NCI-H1092 treated with DMSO at 0.1 percent for 48 hours (cell line): ENCODE results near the gene CDHR1.
"Not testable (repeated sequence)": the region's sequence is repeated elsewhere in the genome, so short reads cannot be mapped to it uniquely, and the experiment has no call there.

Experiments
- DNase-seq: peaks from one replicate; lab custom pipeline; 2025; lab: John Stamatoyannopoulos, UW

The CDHR1 gene

GRCh38 chr10:84175436-84175835, 18.9 kb upstream of the CDHR1 start:
- DNase-seq: no peak

DNA sequence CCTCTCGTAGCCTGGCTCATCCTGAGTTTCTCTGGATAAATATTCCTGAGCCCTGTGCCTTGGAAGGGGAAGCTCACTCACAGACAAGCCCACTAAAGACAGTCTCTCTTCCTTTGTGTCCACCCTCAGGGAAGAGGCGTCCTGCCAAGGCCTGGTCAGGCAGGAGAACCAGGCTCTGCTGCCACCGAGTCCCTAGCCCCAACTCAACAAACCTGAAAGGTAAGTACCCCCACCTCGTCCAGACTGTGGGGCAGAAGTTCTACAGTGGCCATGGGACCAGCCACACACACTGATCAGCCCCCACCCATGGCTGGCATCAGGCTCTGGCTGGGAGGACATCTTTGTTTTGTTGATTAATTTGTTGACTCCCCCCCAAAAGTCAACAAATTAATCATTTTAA, 18.0 kb upstream of the CDHR1 start:
- DNase-seq: no peak

- DNase-seq: no peak
These were observed 17.4 kb upstream of the CDHR1 start for GRCh38 chr10:84176836-84177474.

GRCh38 chr10:84177541-84178141, 16.7 kb upstream of the CDHR1 start:
- DNase-seq: no peak

- no peak for DNase-seq
These were observed 16.2 kb upstream of the CDHR1 start for GRCh38 chr10:84178160-84178609.

DNA sequence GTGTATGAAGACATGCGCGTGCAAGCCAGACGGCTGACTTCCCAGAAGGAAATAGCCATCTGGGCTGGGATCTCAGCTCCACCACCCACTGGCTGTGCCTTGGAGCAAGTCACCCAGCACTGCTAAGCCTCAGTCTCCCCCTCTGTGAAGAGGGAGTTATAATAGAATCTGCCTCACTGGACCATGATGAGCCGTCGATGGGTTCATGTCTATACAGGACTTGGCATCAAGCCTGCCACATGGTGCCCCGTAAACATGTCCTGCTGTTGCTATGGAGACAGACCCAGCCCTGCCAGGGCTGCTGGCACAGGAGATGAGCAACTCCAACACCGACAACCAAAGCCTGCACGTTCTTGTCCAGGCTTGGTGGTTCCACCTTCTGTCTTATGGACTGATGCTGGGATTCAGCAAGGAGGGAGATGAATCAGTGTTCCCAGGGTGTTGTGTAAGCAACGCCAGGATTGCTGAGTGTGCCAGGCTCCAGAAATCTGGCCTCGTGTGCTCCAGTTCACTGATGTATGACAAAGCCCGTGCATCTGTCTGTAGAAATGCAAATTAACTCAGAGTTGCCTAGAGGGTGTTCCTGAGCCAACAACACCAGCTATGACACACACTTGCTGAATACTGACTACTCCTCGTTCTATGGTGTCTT, 15.2 kb upstream of the CDHR1 start:
- peak; percentile 52 for DNase-seq

- DNase-seq: not testable (repeated sequence)
These were observed 14.0 kb upstream of the CDHR1 start for GRCh38 chr10:84180386-84180785.

DNA sequence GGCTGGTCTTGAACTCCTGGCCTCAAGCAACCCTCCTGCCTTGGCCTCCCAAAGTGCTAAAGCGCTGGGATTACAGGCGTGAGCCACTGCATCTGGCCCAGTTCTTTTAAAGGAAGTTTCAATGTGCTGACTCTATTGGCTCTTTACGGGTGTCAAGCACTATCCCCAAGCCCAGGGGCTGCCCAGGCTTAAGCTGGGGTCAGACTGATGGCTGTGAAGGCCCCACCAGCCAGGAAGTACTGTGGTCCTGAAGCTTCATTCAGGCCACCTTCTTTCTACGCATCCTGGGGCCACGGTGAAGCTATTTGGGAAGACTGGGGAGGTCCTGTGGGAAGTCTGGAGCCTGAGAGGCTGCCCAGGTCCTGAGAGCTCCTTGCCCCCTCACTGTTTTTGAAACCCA, 12.7 kb upstream of the CDHR1 start:
- no peak for DNase-seq

DNA sequence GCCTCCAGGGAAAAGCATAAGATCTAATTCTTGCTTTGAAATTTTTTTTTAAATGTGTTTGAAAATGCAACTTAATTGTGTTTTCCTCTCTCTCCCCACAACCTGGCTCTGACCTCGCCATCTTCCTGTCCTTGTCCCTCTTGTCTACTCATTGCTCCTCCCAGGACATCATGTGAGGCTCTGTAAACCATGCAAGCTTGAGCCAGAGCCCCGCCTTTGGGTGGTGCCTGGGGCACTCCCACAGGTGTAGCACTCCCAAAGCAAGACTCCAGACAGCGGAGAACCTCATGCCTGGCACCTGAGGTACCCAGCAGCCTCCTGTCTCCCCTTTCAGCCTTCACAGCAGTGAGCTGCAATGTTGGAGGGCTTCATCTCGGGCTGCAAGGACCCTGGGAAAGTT, 9.8 kb upstream of the CDHR1 start:
- DNase-seq: no peak

DNA sequence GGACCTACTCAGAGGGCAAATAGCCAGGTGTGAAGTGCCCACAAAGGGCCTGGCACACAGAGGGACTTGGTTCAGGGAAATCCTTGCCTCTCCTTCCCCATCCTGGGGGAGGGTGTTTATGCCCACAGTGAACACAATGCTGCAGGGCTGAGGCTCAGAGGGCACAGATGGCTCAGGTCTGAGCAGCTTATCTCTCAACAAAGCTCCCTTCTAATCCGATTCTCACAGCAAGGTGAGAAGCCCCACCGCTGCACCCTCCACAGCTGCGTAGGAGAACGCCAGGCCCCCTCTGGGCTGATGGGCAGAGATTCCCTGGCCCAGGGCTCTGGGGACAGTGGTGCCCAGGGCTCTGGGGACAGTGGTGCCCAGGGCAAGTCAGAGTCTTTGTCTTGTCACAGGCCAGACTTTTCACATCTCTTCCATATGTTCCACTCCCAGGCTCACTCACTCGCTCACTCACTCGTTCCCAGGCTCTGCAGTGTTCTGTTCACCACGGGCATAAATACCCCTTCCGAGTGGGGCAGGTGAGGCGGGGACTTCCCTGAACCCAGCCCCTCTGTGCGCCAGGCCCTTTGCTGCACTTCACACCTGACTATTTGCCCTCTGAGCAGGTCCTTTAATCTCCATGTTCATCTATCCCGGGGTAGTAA, 8.7 kb upstream of the CDHR1 start:
- DNase-seq: no peak

DNA sequence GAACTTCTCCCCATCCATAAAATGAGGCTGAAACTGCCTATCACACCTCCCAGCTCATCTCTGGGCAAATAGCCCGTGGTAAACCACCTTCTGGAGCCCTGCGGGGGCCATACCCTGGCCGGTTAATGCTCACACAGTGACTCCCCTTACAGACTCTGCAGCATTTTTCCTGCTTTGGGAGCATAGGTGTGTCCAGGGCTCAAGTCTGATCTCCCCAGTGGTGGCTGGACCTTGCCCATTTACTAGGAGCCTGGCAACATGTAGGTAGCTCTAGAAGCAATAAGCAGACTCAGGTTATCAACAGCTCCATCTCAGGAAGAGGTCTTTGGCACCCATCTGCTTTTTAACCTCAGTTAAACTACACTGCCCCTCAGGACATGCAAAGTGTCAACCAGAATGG, 5.5 kb upstream of the CDHR1 start:
- no peak for DNase-seq

DNA sequence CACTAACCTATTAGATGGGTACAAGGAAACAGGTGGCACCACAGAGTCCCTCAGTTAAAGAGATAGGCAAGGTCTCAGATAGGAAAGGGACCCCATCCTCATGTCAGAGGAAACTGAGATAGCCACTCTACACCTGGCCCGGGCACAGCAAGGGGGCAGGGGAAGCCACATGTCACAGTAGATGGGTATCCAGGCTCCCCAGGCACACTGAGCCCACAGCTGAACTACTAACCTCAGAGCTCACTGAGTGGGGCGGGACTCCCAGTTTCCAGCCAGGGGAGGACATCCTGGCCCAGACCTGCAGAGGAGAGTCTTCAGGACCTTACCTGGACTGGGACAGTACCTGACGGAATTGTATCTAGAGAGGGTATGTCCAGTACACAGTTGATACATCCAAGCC, 3.7 kb upstream of the CDHR1 start:
- no peak for DNase-seq

DNA sequence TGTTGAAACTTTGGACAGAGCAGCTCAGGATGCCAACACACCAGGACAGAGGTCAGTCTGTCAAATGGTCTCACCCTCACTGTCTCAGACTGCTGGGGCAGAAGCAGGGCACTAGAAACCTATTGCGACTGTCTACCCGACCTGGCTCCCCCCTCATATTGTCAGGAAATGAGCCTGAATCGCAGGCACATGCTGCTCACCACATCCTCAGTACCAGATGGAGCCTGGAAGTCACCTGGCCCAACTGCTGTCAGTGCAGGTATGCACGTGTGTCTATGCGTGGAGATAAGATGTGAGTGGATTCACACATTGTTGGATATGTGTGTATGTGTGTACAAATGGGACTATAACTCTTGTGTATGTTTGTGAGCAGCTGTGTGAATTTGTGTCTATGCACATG, 3.2 kb upstream of the CDHR1 start:
- DNase-seq: no peak

DNA sequence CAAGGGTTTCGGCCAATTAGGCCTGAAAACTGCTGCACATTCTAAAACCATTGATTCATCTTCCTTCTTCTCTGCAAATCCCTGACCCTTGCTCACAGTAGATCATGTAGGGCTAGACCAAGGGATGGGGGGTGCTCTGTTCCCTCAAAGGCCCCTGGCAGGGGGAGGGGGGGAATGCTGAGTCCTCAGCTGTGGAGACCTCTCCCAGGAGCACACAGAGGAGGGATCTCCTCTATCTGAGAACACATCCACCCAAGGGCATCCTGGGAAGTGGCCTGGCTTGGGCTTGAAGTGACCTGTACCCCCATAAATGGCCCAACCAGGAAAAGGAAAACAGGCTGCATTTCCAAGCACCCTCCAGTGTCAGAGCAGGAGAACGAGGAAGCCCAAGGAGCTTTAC, 1.0 kb upstream of the CDHR1 start:
- DNase-seq: no peak

- DNase-seq: no peak
These were observed 402 bp upstream of the CDHR1 start for GRCh38 chr10:84193846-84194423.

- DNase-seq: peak; percentile 5
These were observed 900 bp downstream of the CDHR1 start for GRCh38 chr10:84195044-84195830.

GRCh38 chr10:84196083-84196482, 1.7 kb downstream of the CDHR1 start:
- DNase-seq: peak; percentile 81

- peak; percentile 18 for DNase-seq
These were observed 2.6 kb downstream of the CDHR1 start for GRCh38 chr10:84196941-84197340.

GRCh38 chr10:84197643-84198042, 3.3 kb downstream of the CDHR1 start:
- DNase-seq: no peak

DNA sequence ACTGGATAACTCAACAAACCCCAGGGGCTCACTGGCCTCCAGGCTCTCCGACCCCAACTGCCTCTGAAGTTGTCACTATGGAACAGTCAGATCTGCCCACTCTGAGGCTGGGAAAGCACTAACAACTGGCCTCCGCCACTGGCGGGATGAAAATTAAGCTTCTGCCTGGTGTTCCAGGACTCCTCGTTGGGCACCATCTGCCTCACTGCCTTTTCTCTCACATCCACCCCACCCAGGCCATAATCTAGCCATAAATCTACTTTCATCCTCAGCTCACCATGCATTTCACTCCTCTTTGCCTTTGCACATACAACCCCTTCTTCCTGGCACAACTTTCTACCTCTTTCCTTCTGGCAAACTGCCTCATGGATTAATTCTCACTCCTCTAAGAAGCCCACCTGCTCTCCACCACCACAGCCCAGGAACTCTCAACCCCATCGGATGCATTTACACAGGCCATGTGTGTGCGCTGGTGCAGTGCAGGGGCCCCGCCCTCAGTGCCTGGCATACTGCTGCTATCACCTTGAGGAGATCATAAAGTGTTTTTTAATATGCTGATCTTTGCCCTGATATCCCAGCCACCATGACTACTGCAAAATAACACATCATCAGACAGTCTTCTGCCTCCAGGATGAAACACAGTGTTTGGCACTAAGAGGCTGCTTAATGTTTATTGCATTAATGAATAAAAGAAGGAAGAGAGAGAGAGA, 4.0 kb downstream of the CDHR1 start:
- no peak for DNase-seq

DNA sequence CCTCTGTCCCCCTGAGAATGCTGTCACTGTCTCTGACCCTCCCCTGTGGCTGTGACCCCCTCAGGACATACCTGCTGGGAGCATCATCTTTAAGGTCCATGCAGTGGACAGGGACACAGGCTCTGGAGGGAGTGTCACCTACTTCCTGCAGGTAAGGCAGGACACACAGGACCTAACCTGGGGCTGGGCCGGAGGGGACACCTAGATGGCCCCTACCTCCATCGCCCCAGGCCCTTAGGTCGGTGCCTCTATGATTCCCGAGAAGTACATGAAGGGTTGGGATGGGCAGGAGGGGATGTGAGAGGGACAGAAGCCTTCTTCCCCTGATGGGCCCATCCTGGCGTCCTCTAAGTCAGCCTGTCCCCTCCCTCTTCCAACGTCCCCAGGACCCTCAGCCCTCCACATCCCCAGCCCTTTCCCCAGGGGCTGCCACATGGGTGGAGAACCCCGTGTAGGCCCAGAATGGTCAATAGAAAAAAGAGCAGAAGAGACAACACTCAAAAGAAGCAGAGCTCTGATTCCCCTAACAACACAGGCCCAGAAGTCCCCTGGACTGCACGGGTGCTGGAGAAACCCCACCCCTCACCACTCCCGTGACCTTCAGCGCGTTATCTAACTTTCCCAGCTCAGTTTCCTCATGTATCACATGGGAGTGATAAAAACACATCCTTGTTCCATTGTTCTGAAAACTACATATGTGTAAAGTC, 6.4 kb downstream of the CDHR1 start:
- DNase-seq: no peak
